Ovary (tissue), 3 donors: ENCODE measurements around the gene SHKBP1.

ENCODE experiments used
- CTCF ChIP-seq, 3 donors: fragments of 450-650 bp in 2 of 3; fragments of 200-600 bp in 1 of 3; IDR thresholded peaks; one replicate each; pipeline versions ENCODE4 v1.5.1 to v1.8.0; 2016 to 2022; ENCODE audit warnings: antibody characterized with exemption in 3 of 3, mild to moderate bottlenecking in 1 of 3
- POLR2A ChIP-seq: fragments of 450-650 bp; IDR thresholded peaks from one replicate; pipeline ENCODE4 v1.6.1; 2017; ENCODE audit warnings: antibody characterized with exemption, mild to moderate bottlenecking, moderate library complexity
- donor health status: DM: no; HTN: no; CAD: no.

GRCh38 chr19:40630571-40631160, 54.0 kb downstream of the SHKBP1 start:
- TF ChIP-seq POLR2A: no peak
- no peak for TF ChIP-seq CTCF (IDR thresholded peaks at IDR 0.05)
